ENCODE results near the gene LRRC8D. TPM values are rescaled to one million over a fixed set of nuclear protein-coding genes. Genes with fewer than 3 reads are reported as not detected.

The LRRC8D gene
- total RNA-seq, 1 experiment from 2014 or later: 39.4 TPM

DNA sequence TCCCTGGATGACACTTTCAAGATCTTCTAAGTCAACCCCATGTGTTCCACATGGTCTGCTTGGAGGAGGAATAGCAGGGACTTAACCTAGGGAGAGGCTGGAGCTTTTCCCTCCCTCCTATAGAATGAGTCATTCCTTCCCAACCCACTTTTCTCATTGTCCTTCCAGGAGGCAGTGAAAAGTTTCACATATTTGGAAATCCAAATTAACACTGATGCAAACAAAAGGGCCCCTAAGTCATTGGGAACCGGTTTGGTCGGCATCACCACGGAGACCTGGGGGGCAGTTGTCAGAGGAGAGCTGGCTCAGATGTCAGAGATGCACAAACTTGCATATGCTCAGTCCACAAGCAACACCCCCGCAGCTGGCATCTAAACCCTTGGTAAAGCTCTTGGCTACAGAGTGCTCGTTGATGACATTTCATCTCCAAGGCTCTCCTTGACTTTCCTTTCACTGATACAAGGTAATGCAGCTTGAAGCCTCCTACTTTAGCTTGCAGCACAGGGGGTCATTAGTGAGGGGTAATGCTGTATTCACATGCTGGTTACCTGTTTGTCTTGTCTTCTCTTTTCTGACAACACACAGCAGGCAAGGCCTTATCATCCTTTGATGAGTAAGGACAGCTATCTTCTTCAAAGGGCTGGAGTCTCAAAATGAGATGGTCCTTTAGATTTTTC lies 12.3 kb upstream of the LRRC8D start:
- peaks cover 46% of the 10 kb centered on the region for H3K4me1 ChIP-seq
- no peaks in the 10 kb centered on the region for H3K36me3 ChIP-seq (ENCODE audit: control insufficient read depth, insufficient read depth, low read length)
- H3K4me3 ChIP-seq (ENCODE audit: low read depth, low read length): no peak overlapping the region
- TF ChIP-seq, protein P1, sequence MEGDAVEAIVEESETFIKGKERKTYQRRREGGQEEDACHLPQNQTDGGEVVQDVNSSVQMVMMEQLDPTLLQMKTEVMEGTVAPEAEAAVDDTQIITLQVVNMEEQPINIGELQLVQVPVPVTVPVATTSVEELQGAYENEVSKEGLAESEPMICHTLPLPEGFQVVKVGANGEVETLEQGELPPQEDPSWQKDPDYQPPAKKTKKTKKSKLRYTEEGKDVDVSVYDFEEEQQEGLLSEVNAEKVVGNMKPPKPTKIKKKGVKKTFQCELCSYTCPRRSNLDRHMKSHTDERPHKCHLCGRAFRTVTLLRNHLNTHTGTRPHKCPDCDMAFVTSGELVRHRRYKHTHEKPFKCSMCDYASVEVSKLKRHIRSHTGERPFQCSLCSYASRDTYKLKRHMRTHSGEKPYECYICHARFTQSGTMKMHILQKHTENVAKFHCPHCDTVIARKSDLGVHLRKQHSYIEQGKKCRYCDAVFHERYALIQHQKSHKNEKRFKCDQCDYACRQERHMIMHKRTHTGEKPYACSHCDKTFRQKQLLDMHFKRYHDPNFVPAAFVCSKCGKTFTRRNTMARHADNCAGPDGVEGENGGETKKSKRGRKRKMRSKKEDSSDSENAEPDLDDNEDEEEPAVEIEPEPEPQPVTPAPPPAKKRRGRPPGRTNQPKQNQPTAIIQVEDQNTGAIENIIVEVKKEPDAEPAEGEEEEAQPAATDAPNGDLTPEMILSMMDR (IDR thresholded peaks at IDR 0.05; ENCODE audit: insufficient read depth in 1 of 2, low read depth in 1 of 2, low read length in 1 of 2, severe bottlenecking in 1 of 2, unreplicated experiment in 1 of 2): no peak
- H3K4me3 Mint-ChIP-seq (ENCODE audit: unreplicated experiment): peak overlapping the region; percentile 50
- H3K27me3 Mint-ChIP-seq (ENCODE audit: insufficient read depth, unreplicated experiment): no peaks in the 10 kb centered on the region
- H3K27me3 ChIP-seq (replicated peaks; ENCODE audit: control insufficient read depth, insufficient read depth, low read length): no peaks in the 10 kb centered on the region
- H3K4me1 Mint-ChIP-seq (ENCODE audit: low read depth, unreplicated experiment): peaks cover 30% of the 10 kb centered on the region
- intact Hi-C loops (cut with micrococcal nuclease; ENCODE audit: unreplicated experiment): loop anchor here (1.0 to 10.0 kb wide), 6 partner anchors 13 to 186 kb away; partner anchors contain the start of genes LRRC8D and ZNF326
- POLR2A ChIA-PET: interaction anchor here (1.0 to 2.1 kb wide), 2 partner anchors 12 to 19 kb away, joined by 3 to 20 read pairs; partner anchors contain the start of gene LRRC8D
- no peaks in the 10 kb centered on the region for H3K9me3 ChIP-seq
- peak overlapping the region; percentile 87 for H3K27ac Mint-ChIP-seq (ENCODE audit: unreplicated experiment)
- peak; percentile 77 to 79 for DNase-seq
- TSS peak; percentile 91 for BruUV-seq (replicated peaks)
- CTCF ChIA-PET: interaction anchor here (0.6 to 2.0 kb wide), 2 partner anchors 12 to 34 kb away, joined by 4 to 7 read pairs; partner anchors contain the start of gene LRRC8D
- no peaks in the 10 kb centered on the region for H3K36me3 Mint-ChIP-seq (ENCODE audit: insufficient read depth, unreplicated experiment)
- H3K9me3 Mint-ChIP-seq (ENCODE audit: unreplicated experiment): no peaks in the 10 kb centered on the region

DNA sequence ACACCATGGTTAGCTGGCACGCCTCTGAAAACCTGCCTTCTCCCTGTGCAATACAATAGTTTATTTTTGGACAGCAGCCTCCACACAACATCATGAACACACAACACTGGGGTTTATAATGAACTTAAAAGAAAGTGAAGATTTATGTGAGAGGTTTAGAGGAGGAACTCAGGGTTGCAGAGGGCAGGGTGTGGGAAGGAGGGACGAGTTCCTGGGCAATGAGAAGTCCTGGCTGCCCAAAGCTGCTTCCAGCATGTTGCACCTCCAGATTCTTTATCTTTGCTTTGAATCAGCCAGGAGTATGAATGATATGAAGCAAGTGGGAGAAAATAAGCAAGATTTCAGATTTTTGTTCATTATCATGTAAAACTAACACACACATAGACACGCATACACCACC lies 11.3 kb upstream of the LRRC8D start:
- peaks cover 46% of the 10 kb centered on the region for H3K4me1 ChIP-seq
- no peaks in the 10 kb centered on the region for H3K27me3 Mint-ChIP-seq (ENCODE audit: insufficient read depth, unreplicated experiment)
- H3K27ac Mint-ChIP-seq (ENCODE audit: unreplicated experiment): peak overlapping the region; percentile 87
- TF ChIP-seq, protein P1 (IDR thresholded peaks at IDR 0.05; ENCODE audit: insufficient read depth in 1 of 2, low read depth in 1 of 2, low read length in 1 of 2, severe bottlenecking in 1 of 2, unreplicated experiment in 1 of 2): no peak
- H3K36me3 Mint-ChIP-seq (ENCODE audit: insufficient read depth, unreplicated experiment): no peaks in the 10 kb centered on the region
- intact Hi-C loops (cut with micrococcal nuclease; ENCODE audit: unreplicated experiment): loop anchor here (2.0 to 10.0 kb wide), 2 partner anchors 95 to 185 kb away; partner anchors contain the start of gene ZNF326
- POLR2A ChIA-PET: no interaction called here
- peak overlapping the region; percentile 50 for H3K4me3 Mint-ChIP-seq (ENCODE audit: unreplicated experiment)
- H3K9me3 Mint-ChIP-seq (ENCODE audit: unreplicated experiment): no peaks in the 10 kb centered on the region
- H3K4me3 ChIP-seq (ENCODE audit: low read depth, low read length): no peak overlapping the region
- H3K36me3 ChIP-seq (ENCODE audit: control insufficient read depth, insufficient read depth, low read length): no peaks in the 10 kb centered on the region
- CTCF ChIA-PET: interaction anchor here (2.0 kb wide), 1 partner anchor 11 kb away, joined by 7 read pairs; the partner anchor contains the start of gene LRRC8D
- H3K9me3 ChIP-seq: no peaks in the 10 kb centered on the region
- BruUV-seq (replicated peaks): no TSS peak
- DNase-seq: no peak
- H3K27me3 ChIP-seq (replicated peaks; ENCODE audit: control insufficient read depth, insufficient read depth, low read length): no peaks in the 10 kb centered on the region
- H3K4me1 Mint-ChIP-seq (ENCODE audit: low read depth, unreplicated experiment): peaks cover 30% of the 10 kb centered on the region

- Mint-ChIP-seq H3K36me3 (ENCODE audit: insufficient read depth, unreplicated experiment) (no peaks in the 10 kb centered on the region), H3K4me3 (ENCODE audit: unreplicated experiment) (no peak overlapping the region), H3K4me1 (ENCODE audit: low read depth, unreplicated experiment) (peaks cover 30% of the 10 kb centered on the region), H3K9me3 (ENCODE audit: unreplicated experiment) (no peaks in the 10 kb centered on the region), H3K27me3 (ENCODE audit: insufficient read depth, unreplicated experiment) (no peaks in the 10 kb centered on the region), H3K27ac (ENCODE audit: unreplicated experiment) (peak overlapping the region; percentile 87)
- BruUV-seq (replicated peaks): no TSS peak
- Histone ChIP-seq H3K27me3 (replicated peaks; ENCODE audit: control insufficient read depth, insufficient read depth, low read length) (no peaks in the 10 kb centered on the region), H3K4me3 (ENCODE audit: low read depth, low read length) (no peak overlapping the region), H3K9me3 (no peaks in the 10 kb centered on the region), H3K36me3 (ENCODE audit: control insufficient read depth, insufficient read depth, low read length) (no peaks in the 10 kb centered on the region), H3K4me1 (peaks cover 46% of the 10 kb centered on the region)
- CTCF ChIA-PET: no interaction called here
- POLR2A ChIA-PET: no interaction called here
- DNase-seq: no peak
- intact Hi-C loops (cut with micrococcal nuclease; ENCODE audit: unreplicated experiment): no loop called here
- TF ChIP-seq, protein P1 (IDR thresholded peaks at IDR 0.05; ENCODE audit: insufficient read depth in 1 of 2, low read depth in 1 of 2, low read length in 1 of 2, severe bottlenecking in 1 of 2, unreplicated experiment in 1 of 2): no peak
These were observed 10.5 kb upstream of the LRRC8D start for GRCh38 chr1:89810302-89810701.
